ENCODE data around the gene ACTN3. TPM values are rescaled to one million over a fixed set of nuclear protein-coding genes. Genes with fewer than 3 reads are reported as not detected.

Gene ACTN3
- under 1 TPM in 2 of 3 donors, not detected in 1; under 0.01 to 0.16 TPM for total RNA-seq

- no peaks in the 10 kb centered on the region for H3K36me3 ChIP-seq
- peak within 1 kb of the TSS; percentile 56 to 83 for H3K27ac ChIP-seq
- no peaks in the 10 kb centered on the region for H3K9me3 ChIP-seq
- no peaks in the 10 kb centered on the region for H3K27me3 ChIP-seq
- H3K4me1 ChIP-seq, result no peaks in the 10 kb centered on the region
- intact Hi-C loops (cut with DNase I; ENCODE audit: low total_unique reads), result no loop called here
- peak within 1 kb of the TSS; percentile 76 to 92 (median 79) for H3K4me3 ChIP-seq
- no peak for TF ChIP-seq POLR2AphosphoS5 (IDR thresholded peaks at IDR 0.05)
- no peak for TF ChIP-seq POLR2A (IDR thresholded peaks at IDR 0.05)
- no peak for TF ChIP-seq CTCF (IDR thresholded peaks at IDR 0.05)
- peak in 1 of 2 donors; percentile 27 for DNase-seq (ENCODE audit: low spot score in 2 of 2)
These were observed at the start of gene ACTN3 for GRCh38 chr11:66546368-66546965. Gene ACTN3, plus strand, starts transcription at chr11:66546903. Its CDS starts 35 bp downstream, at chr11:66546938.

GRCh38 chr11:66497206-66497605 lies 49.5 kb upstream of the ACTN3 start:
- no peaks in the 10 kb centered on the region for H3K36me3 ChIP-seq
- TF ChIP-seq CTCF (IDR thresholded peaks at IDR 0.05) (no peak), POLR2AphosphoS5 (IDR thresholded peaks at IDR 0.05) (no peak), POLR2A (IDR thresholded peaks at IDR 0.05) (no peak)

GRCh38 chr11:66498506-66498905 lies 48.2 kb upstream of the ACTN3 start:
- DNase-seq (ENCODE audit: low spot score in 2 of 2), result no peak
- H3K4me3 ChIP-seq, result no peak overlapping the region
- no peaks in the 10 kb centered on the region for H3K9me3 ChIP-seq
- TF ChIP-seq POLR2AphosphoS5 (IDR thresholded peaks at IDR 0.05) (no peak), POLR2A (IDR thresholded peaks at IDR 0.05) (no peak)
- H3K36me3 ChIP-seq, result no peaks in the 10 kb centered on the region
- no peaks in the 10 kb centered on the region for H3K4me1 ChIP-seq
- H3K27me3 ChIP-seq, result no peaks in the 10 kb centered on the region
- H3K27ac ChIP-seq, result no peak overlapping the region
- intact Hi-C loops (cut with DNase I; ENCODE audit: low total_unique reads), result no loop called here

More at GRCh38 chr11:66497206-66497605, 49.5 kb upstream of the ACTN3 start:
- intact Hi-C loops (cut with DNase I; ENCODE audit: low total_unique reads), result no loop called here
- DNase-seq (ENCODE audit: low spot score in 2 of 2), result no peak
- Histone ChIP-seq H3K9me3 (no peaks in the 10 kb centered on the region), H3K4me3 (no peak overlapping the region), H3K27ac (no peak overlapping the region), H3K4me1 (no peaks in the 10 kb centered on the region), H3K27me3 (no peaks in the 10 kb centered on the region)

GRCh38 chr11:66505276-66505816 lies 41.4 kb upstream of the ACTN3 start:
- H3K36me3 ChIP-seq, result no peaks in the 10 kb centered on the region
- no peak for TF ChIP-seq POLR2AphosphoS5 (IDR thresholded peaks at IDR 0.05)
- no peak for TF ChIP-seq CTCF (IDR thresholded peaks at IDR 0.05)
- TF ChIP-seq POLR2A (IDR thresholded peaks at IDR 0.05), result no peak
- no peak for DNase-seq (ENCODE audit: low spot score in 2 of 2)
- H3K4me1 ChIP-seq, result no peaks in the 10 kb centered on the region
- intact Hi-C loops (cut with DNase I; ENCODE audit: low total_unique reads), result no loop called here
- no peak overlapping the region for H3K4me3 ChIP-seq
- H3K27me3 ChIP-seq, result no peaks in the 10 kb centered on the region
- H3K27ac ChIP-seq, result no peak overlapping the region
- no peaks in the 10 kb centered on the region for H3K9me3 ChIP-seq

GRCh38 chr11:66509131-66509561 lies 37.6 kb upstream of the ACTN3 start:
- Histone ChIP-seq H3K4me1 (no peaks in the 10 kb centered on the region), H3K27ac (no peak overlapping the region), H3K4me3 (no peak overlapping the region), H3K36me3 (no peaks in the 10 kb centered on the region), H3K9me3 (no peaks in the 10 kb centered on the region), H3K27me3 (no peaks in the 10 kb centered on the region)
- no peak for DNase-seq (ENCODE audit: low spot score in 2 of 2)
- intact Hi-C loops (cut with DNase I; ENCODE audit: low total_unique reads), result no loop called here
- no peak for TF ChIP-seq POLR2A (IDR thresholded peaks at IDR 0.05)
- TF ChIP-seq POLR2AphosphoS5 (IDR thresholded peaks at IDR 0.05), result no peak
- no peak for TF ChIP-seq CTCF (IDR thresholded peaks at IDR 0.05)

Data from breast epithelium (tissue), 4 donors.